ENCODE results near the gene PPM1H.

- TF ChIP-seq CTCF (IDR thresholded peaks at IDR 0.05; ENCODE audit: low read depth, low read length) (no peak), MAX (IDR thresholded peaks at IDR 0.05; ENCODE audit: low read depth, low read length) (no peak)
Observed at GRCh38 chr12:62737615-62738014, 197.3 kb downstream of the PPM1H start.
